Right lung (tissue), 5 donors: ENCODE results near the gene CCDC171. TPM values are rescaled to one million over a fixed set of nuclear protein-coding genes. Genes with fewer than 3 reads are reported as not detected.
"Not testable (repeated sequence)": the region's sequence is repeated elsewhere in the genome, so short reads cannot be mapped to it uniquely, and the experiment has no call there.

Source experiments
- DNase-seq, 2 donors: peaks; one replicate each; pipeline ENCODE4 v3.0.0-alpha.2; 2013
- polyA plus RNA-seq, 5 donors: library from polyadenylated mRNA; unstranded; fragments of 120-200 nt; gene quantifications; one replicate each; pipeline versions ENCODE4 v1.2.1 to v1.2.3, GENCODE V29; 2013; ENCODE audit warnings: inconsistent platforms in 1 of 5, low replicate concordance in 1 of 5; ENCODE audit not compliant: insufficient read length in 5 of 5, insufficient read depth in 1 of 5

The CCDC171 gene
- polyA plus RNA-seq, 5 donors = 7.7 to 12.5 (median 9.9) TPM

- no peak for DNase-seq
Observed at GRCh38 chr9:15761551-15761950, 208.7 kb downstream of the CCDC171 start.

DNA sequence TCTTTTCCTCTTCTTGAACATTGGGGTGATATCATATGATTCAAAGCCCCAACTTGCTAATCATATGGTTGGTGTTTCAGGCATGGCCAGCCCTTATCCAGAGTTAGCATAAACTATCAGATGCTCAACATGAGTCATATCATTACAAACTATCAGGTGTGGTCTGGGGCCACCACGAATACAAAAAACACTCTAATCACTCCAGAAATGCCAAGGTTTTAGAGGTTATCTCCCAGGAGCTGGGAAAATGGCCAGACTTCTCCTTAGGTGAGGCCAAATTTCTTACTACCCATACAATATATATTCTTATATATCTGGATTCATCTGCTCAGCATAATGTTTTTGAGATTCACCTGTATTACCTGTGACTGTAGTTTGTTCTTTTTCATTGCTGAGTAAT, 210.5 kb downstream of the CCDC171 start:
- no peak for DNase-seq

- DNase-seq = no peak
Observed at GRCh38 chr9:15764131-15764530, 211.3 kb downstream of the CCDC171 start.

DNA sequence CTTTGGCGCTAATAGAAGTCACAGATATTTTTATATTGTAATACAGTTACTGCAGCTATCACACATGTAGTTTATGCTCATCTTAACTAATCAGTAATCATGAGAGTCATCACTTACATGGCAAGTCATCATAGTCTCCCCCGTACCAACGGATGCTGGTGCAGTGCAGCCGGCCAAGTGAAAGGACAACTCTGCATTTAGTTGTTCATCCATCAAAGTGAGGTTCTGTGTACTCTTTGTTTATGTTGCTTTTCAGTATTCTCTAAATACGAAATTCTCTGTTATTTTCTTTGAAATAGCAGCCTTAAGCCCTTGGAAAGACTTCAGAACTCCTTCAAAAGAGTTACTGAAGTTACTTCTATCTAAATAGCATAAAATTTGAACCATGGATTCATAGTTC, 216.7 kb downstream of the CCDC171 start:
- no peak for DNase-seq

DNA sequence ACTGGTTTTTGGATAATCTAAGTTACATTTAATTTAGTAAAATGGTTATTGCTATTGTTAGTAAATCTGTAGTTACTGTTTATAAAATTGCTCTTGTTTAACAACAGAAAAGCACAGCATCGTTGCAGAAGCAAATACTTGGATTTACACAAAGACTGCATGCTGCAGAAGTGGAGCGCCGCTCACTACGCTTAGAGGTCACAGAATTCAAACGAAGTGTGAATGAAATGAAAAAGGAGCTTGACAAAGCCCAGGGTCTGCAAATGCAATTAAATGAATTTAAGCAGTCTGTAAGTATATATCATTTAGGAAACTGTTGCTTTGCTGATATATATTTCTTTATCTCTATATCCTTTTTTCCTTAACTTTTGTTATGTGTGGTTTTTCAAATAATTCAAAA, 226.0 kb downstream of the CCDC171 start:
- DNase-seq = peak; percentile 81 to 86

- peak; percentile 8 to 20 for DNase-seq
Observed at GRCh38 chr9:15782106-15782505, 229.3 kb downstream of the CCDC171 start.

DNA sequence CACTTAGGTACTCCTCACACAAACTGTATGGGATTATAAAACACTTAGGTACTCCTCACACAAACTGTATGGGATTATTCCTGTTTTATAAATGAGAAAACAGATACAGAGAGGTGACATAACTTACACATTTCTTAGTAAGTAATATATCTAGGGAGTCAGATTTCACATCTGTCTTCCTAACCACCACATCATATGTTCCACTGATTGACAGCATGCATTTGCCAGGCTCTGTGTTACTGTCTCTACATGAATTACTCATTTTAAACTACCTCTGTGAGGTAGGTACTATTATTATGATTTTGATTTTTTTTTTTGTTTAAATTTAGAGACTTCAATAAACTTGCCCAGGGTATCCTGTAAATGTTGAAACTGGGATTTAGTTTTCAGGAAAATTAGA, 232.7 kb downstream of the CCDC171 start:
- DNase-seq = no peak

DNA sequence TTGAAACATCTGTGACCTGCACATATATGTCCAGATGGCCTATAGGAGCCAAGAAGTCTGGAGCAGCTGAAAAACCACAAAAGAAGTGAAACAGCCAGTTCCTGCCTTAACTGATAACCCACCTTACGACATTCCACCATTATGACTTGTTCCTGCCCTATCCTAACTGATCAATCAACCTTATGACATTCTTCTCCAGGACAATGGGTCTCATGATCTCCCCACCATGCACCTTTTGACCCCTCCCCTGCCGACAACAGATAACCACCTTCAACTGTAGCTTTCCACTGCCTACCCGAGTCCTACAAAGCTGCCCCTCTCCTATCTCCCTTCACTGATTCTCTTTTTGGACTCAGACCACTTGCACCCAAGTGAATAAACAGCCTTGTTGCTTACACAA, 233.8 kb downstream of the CCDC171 start:
- DNase-seq = no peak

GRCh38 chr9:15810219-15810899, 257.5 kb downstream of the CCDC171 start:
- not testable (repeated sequence) for DNase-seq

- DNase-seq = no peak
Observed at GRCh38 chr9:15813076-15813475, 260.2 kb downstream of the CCDC171 start.

DNA sequence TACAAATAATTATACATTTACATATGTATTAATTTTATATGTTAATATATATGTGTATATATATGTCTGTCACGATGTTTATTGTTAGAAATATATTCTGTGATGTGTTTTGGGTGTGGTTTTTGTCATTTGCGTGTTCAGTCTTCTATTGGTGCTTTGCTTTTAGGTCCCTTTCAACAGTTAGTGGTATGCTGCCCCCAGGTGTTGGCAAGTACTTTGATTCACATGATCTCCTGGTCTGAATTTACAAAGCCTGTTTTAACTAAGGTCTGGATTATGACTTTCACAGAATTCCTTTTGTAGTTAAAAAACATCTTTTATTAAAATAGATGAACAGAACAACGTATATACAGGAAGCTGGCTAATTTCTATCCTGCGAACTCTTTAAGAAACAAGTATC, 271.5 kb downstream of the CCDC171 start:
- no peak for DNase-seq

GRCh38 chr9:15831384-15831783, 278.5 kb downstream of the CCDC171 start:
- DNase-seq = no peak

GRCh38 chr9:15834541-15834940, 281.7 kb downstream of the CCDC171 start:
- peak in 1 of 2 donors; percentile 6 for DNase-seq

- peak; percentile 23 for DNase-seq
Observed at GRCh38 chr9:15837079-15837679, 284.3 kb downstream of the CCDC171 start.

- no peak for DNase-seq
Observed at GRCh38 chr9:15842051-15842450, 289.2 kb downstream of the CCDC171 start.

DNA sequence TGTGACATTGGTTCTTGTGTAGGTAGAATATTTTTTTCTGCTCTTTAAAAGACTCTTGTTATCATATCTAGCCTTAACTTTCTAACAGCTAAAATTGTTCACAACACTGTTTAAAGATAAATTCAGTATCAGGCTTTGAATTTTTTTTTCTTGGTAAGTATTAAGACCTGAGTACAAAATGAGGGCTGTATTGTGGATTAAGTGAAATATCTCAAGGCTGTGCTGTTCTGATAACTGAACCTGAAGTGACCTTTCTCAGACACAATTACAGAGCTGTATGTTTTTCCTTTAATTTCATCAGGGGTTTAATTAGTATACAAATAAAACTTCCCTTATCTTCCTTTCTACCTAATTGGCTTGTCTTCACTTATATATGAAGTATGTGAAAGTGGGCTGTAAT, 290.5 kb downstream of the CCDC171 start:
- DNase-seq = no peak

GRCh38 chr9:15843931-15844330, 291.1 kb downstream of the CCDC171 start:
- DNase-seq = no peak

- no peak for DNase-seq
Observed at GRCh38 chr9:15846611-15847010, 293.8 kb downstream of the CCDC171 start.

DNA sequence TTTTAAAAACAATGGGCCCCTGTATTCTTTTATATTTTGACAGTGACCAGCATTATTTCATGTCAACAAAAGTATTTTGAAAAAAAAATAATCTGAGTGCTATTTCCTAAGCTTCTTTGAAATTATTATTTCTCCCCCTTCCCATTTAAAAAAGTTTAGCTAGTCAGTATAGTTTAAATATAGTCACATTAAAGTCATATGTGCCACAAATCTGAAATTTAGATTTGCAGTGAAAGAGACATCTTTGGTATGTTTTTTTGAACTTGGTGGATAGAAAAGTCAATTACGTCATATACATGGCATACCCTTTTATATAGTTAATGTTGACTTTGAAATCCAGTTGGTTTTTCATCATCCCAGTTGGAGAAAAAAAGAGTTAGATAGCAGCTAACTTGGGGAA, 297.0 kb downstream of the CCDC171 start:
- no peak for DNase-seq

- DNase-seq = no peak
Observed at GRCh38 chr9:15851766-15852165, 298.9 kb downstream of the CCDC171 start.

GRCh38 chr9:15856591-15856990, 303.7 kb downstream of the CCDC171 start:
- DNase-seq = no peak

- DNase-seq = no peak
Observed at GRCh38 chr9:15867334-15867733, 314.5 kb downstream of the CCDC171 start.

GRCh38 chr9:15867988-15868387, 315.1 kb downstream of the CCDC171 start:
- DNase-seq = no peak
